Stomach (tissue), 19 donors: ENCODE results near the gene PLCD4. TPM values are rescaled to one million over a fixed set of nuclear protein-coding genes. Genes with fewer than 3 reads are reported as not detected.
A peak's percentile ranks its signal among the peaks of the same experiment; 100 is the strongest.

ENCODE experiments used
- DNase-seq, 2 donors: peaks; one replicate each; pipeline versions ENCODE4 v3.0.0 to v3.0.0-alpha.2; 2013 to 2019
- H3K27ac ChIP-seq, 5 donors: fragments of 200-600 bp in 4 of 5; sonication (generic) in 4 of 5; one replicate each; pipeline ENCODE4 v1.5.1; 2013 to 2019; ENCODE audit warnings: mild to moderate bottlenecking in 1 of 5, moderate library complexity in 1 of 5
- H3K27me3 ChIP-seq, 3 donors: fragments of 200-600 bp; sonication (generic); one replicate each; pipeline ENCODE4 v1.5.1; 2017 to 2019; ENCODE audit warnings: mixed run types in 1 of 3
- H3K36me3 ChIP-seq, 4 donors: fragments of 200-600 bp; sonication (generic); 1 replicate in 3 of 4; 2 replicates in 1 of 4; pipeline ENCODE4 v1.5.1; 2016 to 2019
- H3K4me1 ChIP-seq, 4 donors: fragments of 200-600 bp; sonication (generic); one replicate each; pipeline ENCODE4 v1.5.1; 2016 to 2019
- H3K4me3 ChIP-seq, 4 donors: fragments of 200-600 bp; sonication (generic) in 3 of 4; one replicate each; pipeline ENCODE4 v1.5.1; 2016 to 2019; ENCODE audit warnings: mild to moderate bottlenecking in 1 of 4
- H3K9me3 ChIP-seq, 4 donors: fragments of 200-600 bp; sonication (generic); one replicate each; pipeline ENCODE4 v1.5.1; 2016 to 2019
- EP300 ChIP-seq: sonication (generic); formaldehyde crosslinking; IDR thresholded peaks from one replicate; pipeline ENCODE4 v1.6.1; 2017; ENCODE audit warnings: antibody characterized with exemption
- POLR2A ChIP-seq, 4 donors: fragments of 450-650 bp; IDR thresholded peaks; one replicate each; pipeline ENCODE4 v1.6.1; 2016; ENCODE audit warnings: antibody characterized with exemption in 4 of 4, control low read depth in 2 of 4, mild to moderate bottlenecking in 1 of 4, moderate library complexity in 1 of 4
- POLR2AphosphoS5 ChIP-seq, 3 donors: sonication (generic); formaldehyde crosslinking; IDR thresholded peaks; one replicate each; pipeline ENCODE4 v1.6.1; 2016; ENCODE audit warnings: antibody characterized with exemption in 3 of 3
- WGBS, 5 donors: extraction: QIAGEN DNeasy Blood & Tissue Kit in 3 of 5; methylation state at CpG; one replicate each; pipeline versions ENCODE4 v1.1.5 to v1.1.7; 2013 to 2018; 5-methylcytosine and 5-hydroxymethylcytosine counted together
- intact Hi-C: fragments of 100-400 bp; cut with DNase I; formaldehyde crosslinking; loops from one replicate; pipeline ENCODE4 v1.15.1; 2023; ENCODE audit warnings: low total_unique reads
- long read RNA-seq, 10 donors: transcript quantifications; one replicate each; lab custom pipeline, GENCODE V29; 2026
- polyA plus RNA-seq, 3 donors: library from polyadenylated mRNA; stranded (reverse); fragments of 200-250 nt; gene quantifications; one replicate each; pipeline ENCODE4 v1.2.3, GENCODE V29; 2013
- total RNA-seq, 5 donors: library from RNA; depleted of rRNA; stranded (reverse); fragments of >200 nt; gene quantifications; one replicate each; pipeline versions ENCODE4 v1.1.0 to v1.2.3, GENCODE V29; 2014 to 2016
- TF ChIP-seq, protein P1 (sequence below), 7 experiments: fragments of 450-650 bp in 4 of 7; fragments of 200-600 bp in 3 of 7; sonication (generic) in 3 of 7; IDR thresholded peaks; one replicate each; pipeline ENCODE4 v1.5.1; 2016 to 2019; ENCODE audit warnings: antibody characterized with exemption in 7 of 7, control low read depth in 2 of 7, mild to moderate bottlenecking in 1 of 7
- donor health status: healthy with polysubstance abuse.
- donor health status: Bipolar disorder and iron deficiency.
- donor health status: healthy.

PLCD4 gene
- total RNA-seq: 10 to 100 TPM in 2 of 5 donors, 1 to 10 TPM in 3; 2.5 to 33.6 (median 6.4) TPM
- polyA plus RNA-seq: 1 to 10 TPM in 1 of 3 donors, under 1 TPM in 1, not detected in 1; 0.19 to 6.8 TPM
- long read RNA-seq, donor 1: 0 reads
- long read RNA-seq, donor 2, partial matches to known transcripts: 0 of 3 reads
- long read RNA-seq, donor 2, other reads (novel, unspliced or antisense): 0 of 3 reads
- long read RNA-seq, donor 3: 0 reads
- long read RNA-seq, donor 4: 0 reads
- long read RNA-seq, donor 5: 0 reads
- long read RNA-seq, donor 6: 0 reads
- long read RNA-seq, donor 7, partial matches to known transcripts: 0 of 1 reads
- long read RNA-seq, donor 7, other reads (novel, unspliced or antisense): 0 of 1 reads
- long read RNA-seq, donor 8: 0 reads
- long read RNA-seq, donor 9, partial matches to known transcripts: 5 of 5 reads
- long read RNA-seq, donor 9, other reads (novel, unspliced or antisense): 0 of 5 reads
- long read RNA-seq, donor 10: 0 reads

DNA sequence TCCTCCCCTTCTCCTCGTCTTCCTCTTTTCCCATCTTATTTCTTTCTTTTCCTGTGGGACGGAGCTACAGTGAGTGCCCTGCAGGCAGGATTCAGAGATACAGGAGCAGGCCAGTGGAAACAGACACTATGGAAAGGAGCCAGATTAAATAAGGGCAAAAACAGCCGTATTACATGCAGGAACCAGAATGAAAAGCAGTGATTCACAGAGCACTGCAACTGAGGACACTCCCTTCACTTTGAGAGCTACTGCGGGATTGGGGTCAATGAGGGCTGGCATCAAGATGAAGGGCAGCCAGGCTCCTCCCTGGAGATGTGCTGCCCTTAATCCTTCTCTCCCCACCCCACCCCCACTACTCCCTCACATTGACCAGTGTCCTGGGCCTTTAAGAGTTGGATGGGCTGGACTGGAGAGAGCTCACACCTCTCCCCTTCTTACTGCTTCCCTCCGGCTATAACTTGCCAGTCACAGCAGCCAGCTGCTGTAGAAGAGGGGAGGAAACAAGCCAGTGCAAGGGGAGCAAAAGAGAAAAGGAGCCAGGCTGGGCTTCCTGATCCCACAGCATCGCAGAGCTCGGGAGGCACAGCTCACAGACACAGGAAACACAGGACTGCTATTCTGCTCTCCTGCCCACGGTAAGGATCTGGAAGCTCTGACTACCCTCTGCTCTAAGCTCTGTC, at the start of gene PLCD4:
Gene PLCD4, plus strand, starts transcription at position 464 of the 680 bp plus-strand sequence. CDS start 7,841 bp downstream, outside the sequence.
- Histone ChIP-seq H3K36me3 (no peaks in the 10 kb centered on the region), H3K27me3 (no peaks in the 10 kb centered on the region), H3K4me3 (peak within 1 kb of the TSS; percentile 22 to 32 (median 25)), H3K4me1 (peaks cover 0 to 23% (median 8%) of the 10 kb centered on the region in 4 donors), H3K27ac (peak within 1 kb of the TSS in 4 of 5 donors; percentile 38 to 85 (median 50)), H3K9me3 (no peaks in the 10 kb centered on the region)
- intact Hi-C loops: no loop called here
- WGBS, 5 donors: 16 to 23% (median 19%) methylated on average over 8 of the region's 8 CpGs
- peak in 1 of 2 donors; percentile 50 for DNase-seq
- TF ChIP-seq, protein P1, sequence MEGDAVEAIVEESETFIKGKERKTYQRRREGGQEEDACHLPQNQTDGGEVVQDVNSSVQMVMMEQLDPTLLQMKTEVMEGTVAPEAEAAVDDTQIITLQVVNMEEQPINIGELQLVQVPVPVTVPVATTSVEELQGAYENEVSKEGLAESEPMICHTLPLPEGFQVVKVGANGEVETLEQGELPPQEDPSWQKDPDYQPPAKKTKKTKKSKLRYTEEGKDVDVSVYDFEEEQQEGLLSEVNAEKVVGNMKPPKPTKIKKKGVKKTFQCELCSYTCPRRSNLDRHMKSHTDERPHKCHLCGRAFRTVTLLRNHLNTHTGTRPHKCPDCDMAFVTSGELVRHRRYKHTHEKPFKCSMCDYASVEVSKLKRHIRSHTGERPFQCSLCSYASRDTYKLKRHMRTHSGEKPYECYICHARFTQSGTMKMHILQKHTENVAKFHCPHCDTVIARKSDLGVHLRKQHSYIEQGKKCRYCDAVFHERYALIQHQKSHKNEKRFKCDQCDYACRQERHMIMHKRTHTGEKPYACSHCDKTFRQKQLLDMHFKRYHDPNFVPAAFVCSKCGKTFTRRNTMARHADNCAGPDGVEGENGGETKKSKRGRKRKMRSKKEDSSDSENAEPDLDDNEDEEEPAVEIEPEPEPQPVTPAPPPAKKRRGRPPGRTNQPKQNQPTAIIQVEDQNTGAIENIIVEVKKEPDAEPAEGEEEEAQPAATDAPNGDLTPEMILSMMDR (IDR thresholded peaks at IDR 0.05): no peak
- TF ChIP-seq POLR2AphosphoS5 (IDR thresholded peaks at IDR 0.05): peak in 1 of 3 donors; percentile 4

DNA sequence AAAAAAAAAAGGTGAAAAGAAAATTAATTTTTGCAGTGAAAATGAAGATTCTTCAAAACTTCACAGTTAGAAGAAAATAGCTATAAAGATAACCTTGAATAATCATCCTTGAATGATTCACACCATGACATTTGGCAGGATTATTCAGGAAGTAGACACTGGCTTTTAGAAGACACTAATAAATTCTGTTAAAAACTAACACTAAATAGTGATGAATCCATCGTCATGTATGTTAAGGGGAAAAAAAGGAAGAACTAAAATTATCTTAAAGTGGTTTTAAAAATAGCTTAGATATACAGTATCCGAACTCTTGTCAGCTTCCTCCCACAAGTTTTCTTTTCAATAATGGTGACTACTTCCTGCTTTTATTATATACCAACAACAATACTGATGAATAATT, 49.8 kb upstream of the PLCD4 start:
- Histone ChIP-seq H3K36me3 (peaks cover 18 to 89% (median 83%) of the 10 kb centered on the region in 4 donors), H3K9me3 (no peaks in the 10 kb centered on the region)

DNA sequence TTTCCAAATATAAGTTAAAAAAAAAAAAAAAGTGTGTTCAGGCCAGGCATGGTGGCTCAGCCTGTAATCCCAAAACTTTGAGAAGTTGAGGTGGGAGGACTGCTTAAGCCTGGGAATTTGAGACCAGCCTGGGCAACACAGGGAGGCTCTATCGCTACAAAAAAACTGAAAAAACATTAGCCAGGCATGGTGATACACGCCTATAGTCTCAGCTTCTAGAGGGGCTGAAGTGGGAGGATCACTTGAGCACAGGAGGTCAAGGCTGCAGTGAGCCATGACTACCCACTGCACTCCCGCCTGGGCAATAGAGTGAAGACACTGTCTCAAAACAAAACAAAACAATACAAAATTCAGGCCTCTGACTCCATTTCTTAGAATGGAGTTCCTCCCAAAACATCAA, 48.7 kb upstream of the PLCD4 start:
- Histone ChIP-seq H3K27ac (no peak overlapping the region), H3K36me3 (peaks cover 13 to 78% (median 78%) of the 10 kb centered on the region in 4 donors)
- WGBS, 5 donors: 87 to 96% (median 94%) methylated on average over 3 of the region's 3 CpGs

More for the DNA sequence above, 49.8 kb upstream of the PLCD4 start:
- Histone ChIP-seq H3K4me3 (no peak overlapping the region), H3K4me1 (no peaks in the 10 kb centered on the region), H3K27ac (no peak overlapping the region), H3K27me3 (no peaks in the 10 kb centered on the region)
- no peak for DNase-seq
- 55 to 75% (median 65%) methylated on average over 2 of the region's 2 CpGs for WGBS, 5 donors
- intact Hi-C loops: no loop called here
- TF ChIP-seq, protein P1 (IDR thresholded peaks at IDR 0.05): no peak
- TF ChIP-seq POLR2A (IDR thresholded peaks at IDR 0.05) (no peak), EP300 (no peak), POLR2AphosphoS5 (IDR thresholded peaks at IDR 0.05) (no peak)

DNA sequence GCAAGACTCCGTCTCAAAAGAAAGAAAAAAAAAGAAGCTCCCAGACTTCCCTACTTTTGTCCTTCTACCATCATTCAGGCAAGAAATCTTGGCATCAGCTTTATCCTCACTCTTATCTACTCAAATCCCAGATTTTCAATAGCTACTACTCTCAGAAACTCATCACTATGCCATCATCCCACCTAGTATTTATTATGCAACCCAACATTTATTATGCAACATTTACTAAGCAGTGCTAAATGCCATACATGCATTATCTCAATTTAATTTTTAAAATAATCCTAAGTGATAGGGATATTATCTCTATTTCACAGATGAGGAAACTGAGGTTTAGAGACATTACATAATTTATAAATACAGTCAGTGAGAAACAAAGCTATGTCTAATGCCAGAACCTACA, 43.6 kb upstream of the PLCD4 start:
- TF ChIP-seq POLR2AphosphoS5 (IDR thresholded peaks at IDR 0.05): no peak
- no peak for TF ChIP-seq EP300
- no peaks in the 10 kb centered on the region for H3K27me3 ChIP-seq
- no peaks in the 10 kb centered on the region for H3K9me3 ChIP-seq
- DNase-seq: no peak
- WGBS, 5 donors: 82 to 100% (median 95%) methylated on average over 1 of the region's 1 CpG
- H3K27ac ChIP-seq: peak overlapping the region in 2 of 5 donors; percentile 3 to 29
- H3K4me3 ChIP-seq: no peak overlapping the region
- peaks cover 8 to 32% (median 26%) of the 10 kb centered on the region in 4 donors for H3K4me1 ChIP-seq
- peaks cover 6 to 44% (median 42%) of the 10 kb centered on the region in 4 donors for H3K36me3 ChIP-seq
- intact Hi-C loops: no loop called here

More for the DNA sequence above, 48.7 kb upstream of the PLCD4 start:
- intact Hi-C loops: no loop called here
- TF ChIP-seq, protein P1 (IDR thresholded peaks at IDR 0.05): no peak
- TF ChIP-seq EP300 (no peak), POLR2A (IDR thresholded peaks at IDR 0.05) (no peak), POLR2AphosphoS5 (IDR thresholded peaks at IDR 0.05) (no peak)
- Histone ChIP-seq H3K27me3 (no peaks in the 10 kb centered on the region), H3K4me3 (no peak overlapping the region), H3K9me3 (no peaks in the 10 kb centered on the region), H3K4me1 (peaks cover 0 to 10% (median 4%) of the 10 kb centered on the region in 4 donors)
- DNase-seq: no peak
